ENCODE data around the gene SLC7A11. TPM values are rescaled to one million over a fixed set of nuclear protein-coding genes. Genes with fewer than 3 reads are reported as not detected.

The SLC7A11 gene
- polyA plus RNA-seq, 3 donors = 0.02 to 0.07 TPM; not detected in 1

- H3K9me3 ChIP-seq (replicated peaks in 1 of 2; ENCODE audit: control insufficient read depth in 1 of 2, insufficient read depth in 1 of 2, low read length in 2 of 2) = peaks cover 13% of the 10 kb centered on the region in 2 donors
- Mint-ChIP-seq H3K27me3 (ENCODE audit: low read depth in 3 of 3) (peaks cover 0 to 5% (median 2%) of the 10 kb centered on the region in 3 donors), H3K4me1 (no peaks in the 10 kb centered on the region), H3K4me3 (no peak overlapping the region), H3K9me3 (peaks cover 0 to 24% (median 13%) of the 10 kb centered on the region in 7 donors), H3K27ac (no peak overlapping the region), H3K36me3 (no peaks in the 10 kb centered on the region)
- no peak overlapping the region for H2AFZ ChIP-seq (ENCODE audit: insufficient read depth, low read depth, low read length, poor library complexity, severe bottlenecking)
- TF ChIP-seq CTCF (IDR thresholded peaks at IDR 0.05) = no peak
- H3K4me1 ChIP-seq (ENCODE audit: control insufficient read depth in 1 of 2, insufficient read depth in 2 of 2, low read length in 2 of 2) = no peaks in the 10 kb centered on the region
- no peak overlapping the region for H3K9ac ChIP-seq (ENCODE audit: insufficient read depth, low read length, poor library complexity, severe bottlenecking)
- H4K20me1 ChIP-seq (ENCODE audit: insufficient read depth, low read length) = no peaks in the 10 kb centered on the region
- no peak overlapping the region for H3K27ac ChIP-seq (ENCODE audit: low read depth in 1 of 2, low read length in 2 of 2)
- H3K27me3 ChIP-seq (ENCODE audit: control insufficient read depth in 2 of 2, insufficient read depth in 2 of 2, low read length in 2 of 2) = no peaks in the 10 kb centered on the region
- no peak overlapping the region for H3K4me2 ChIP-seq (replicated peaks; ENCODE audit: extremely low read depth, low read length, poor library complexity, severe bottlenecking)
- H3K79me2 ChIP-seq (ENCODE audit: insufficient read depth, low read length) = no peaks in the 10 kb centered on the region
- WGBS (ENCODE audit: insufficient coverage) = 86% methylated on average over 1 of the region's 2 CpGs
- H3K36me3 ChIP-seq (replicated peaks in 1 of 2; ENCODE audit: control insufficient read depth in 1 of 2, insufficient read depth in 2 of 2, low read length in 2 of 2) = no peaks in the 10 kb centered on the region
- no peak overlapping the region for H3K4me3 ChIP-seq (replicated peaks in 1 of 3; ENCODE audit: low read depth in 2 of 3, low read length in 3 of 3)
- DNase-seq = no peak
- intact Hi-C loops (cut with micrococcal nuclease) = no loop called here
Measured at GRCh38 chr4:138135610-138136009, 106.5 kb downstream of the SLC7A11 start.

GRCh38 chr4:138118270-138118669 is 123.9 kb downstream of the SLC7A11 start:
- H3K9me3 Mint-ChIP-seq = peaks cover 0 to 6% (median 4%) of the 10 kb centered on the region in 7 donors
- Histone ChIP-seq H3K79me2 (ENCODE audit: insufficient read depth, low read length) (no peaks in the 10 kb centered on the region), H3K9me3 (replicated peaks in 1 of 2; ENCODE audit: control insufficient read depth in 1 of 2, insufficient read depth in 1 of 2, low read length in 2 of 2) (no peaks in the 10 kb centered on the region), H3K4me2 (replicated peaks; ENCODE audit: extremely low read depth, low read length, poor library complexity, severe bottlenecking) (no peak overlapping the region), H3K9ac (ENCODE audit: insufficient read depth, low read length, poor library complexity, severe bottlenecking) (no peak overlapping the region), H3K27me3 (ENCODE audit: control insufficient read depth in 2 of 2, insufficient read depth in 2 of 2, low read length in 2 of 2) (no peaks in the 10 kb centered on the region), H3K27ac (ENCODE audit: low read depth in 1 of 2, low read length in 2 of 2) (no peak overlapping the region), H2AFZ (ENCODE audit: insufficient read depth, low read depth, low read length, poor library complexity, severe bottlenecking) (no peak overlapping the region), H3K4me1 (ENCODE audit: control insufficient read depth in 1 of 2, insufficient read depth in 2 of 2, low read length in 2 of 2) (no peaks in the 10 kb centered on the region), H3K4me3 (replicated peaks in 1 of 3; ENCODE audit: low read depth in 2 of 3, low read length in 3 of 3) (no peak overlapping the region), H3K36me3 (replicated peaks in 1 of 2; ENCODE audit: control insufficient read depth in 1 of 2, insufficient read depth in 2 of 2, low read length in 2 of 2) (no peaks in the 10 kb centered on the region), H4K20me1 (ENCODE audit: insufficient read depth, low read length) (no peaks in the 10 kb centered on the region)
- DNase-seq = no peak
- no peak overlapping the region for H3K4me3 Mint-ChIP-seq
- H3K36me3 Mint-ChIP-seq = no peaks in the 10 kb centered on the region
- no peak overlapping the region for H3K27ac Mint-ChIP-seq
- intact Hi-C loops (cut with micrococcal nuclease) = no loop called here
- TF ChIP-seq CTCF (IDR thresholded peaks at IDR 0.05) = no peak
- H3K27me3 Mint-ChIP-seq (ENCODE audit: low read depth in 3 of 3) = peaks cover 0 to 3% (median 1%) of the 10 kb centered on the region in 3 donors
- no CpG with 5 or more reads among the region's 1 CpG for WGBS (ENCODE audit: insufficient coverage)
- H3K4me1 Mint-ChIP-seq = no peaks in the 10 kb centered on the region

Measured in CD14-positive monocyte (primary cell).